ENCODE data around the gene ARRB2.
"Not testable (repeated sequence)": the region's sequence is repeated elsewhere in the genome, so short reads cannot be mapped to it uniquely, and the experiment has no call there.

ARRB2 gene

DNA sequence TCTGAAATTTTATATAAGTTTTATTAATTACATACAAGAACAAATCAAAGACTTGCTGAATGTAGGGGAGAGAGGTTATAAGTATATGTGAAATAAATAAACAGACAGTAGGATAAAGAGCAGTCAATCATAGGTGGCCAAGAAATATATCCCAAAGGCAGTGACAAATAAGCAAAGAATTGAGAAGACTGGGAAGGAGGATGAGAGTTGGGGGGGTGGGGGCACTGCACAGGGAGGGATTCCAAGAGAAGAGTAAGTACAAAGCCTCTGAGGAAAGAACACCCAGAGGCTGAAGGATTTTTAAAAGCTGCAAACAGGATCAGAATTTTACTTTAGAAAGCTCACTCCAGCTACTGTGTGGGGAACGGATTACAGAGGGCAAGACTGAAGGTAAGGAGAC lies 9.3 kb upstream of the ARRB2 start:
- no peak for DNase-seq (ENCODE audit: low read depth in 2 of 2)

DNA sequence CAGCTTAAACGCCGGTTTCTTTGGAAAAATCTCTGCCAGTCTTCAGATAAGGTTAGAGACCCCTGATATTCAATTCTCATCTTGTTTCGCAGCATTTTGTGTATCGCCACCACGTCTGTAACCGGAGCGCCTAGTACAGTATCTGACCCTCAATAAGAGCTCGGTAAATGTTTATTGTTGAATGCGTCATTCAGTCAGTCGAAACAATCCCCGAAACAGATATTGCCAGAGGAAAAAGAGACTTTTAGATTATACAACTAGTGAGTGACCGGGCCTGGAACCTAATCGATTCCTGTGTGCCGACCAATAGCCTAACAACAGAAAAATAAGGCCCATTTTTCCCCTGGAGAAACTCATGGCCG lies 7.1 kb upstream of the ARRB2 start:
- no peak for DNase-seq (ENCODE audit: low read depth in 2 of 2)

DNA sequence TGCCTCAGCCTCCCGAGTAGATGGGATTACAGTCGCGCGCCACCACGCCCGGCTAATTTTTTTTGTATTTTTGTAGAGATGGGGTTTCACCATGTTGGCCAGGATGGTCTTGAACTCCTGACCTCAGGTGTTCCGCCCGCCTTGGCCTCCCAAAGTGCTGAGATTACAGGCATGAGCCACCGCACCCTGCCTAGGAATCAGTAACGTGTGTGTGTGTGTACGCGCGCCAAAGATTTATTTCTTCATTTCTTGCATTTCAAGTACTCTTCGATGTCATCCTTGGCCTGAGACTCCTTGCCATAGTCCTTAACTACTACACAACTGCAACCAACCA lies 5.9 kb upstream of the ARRB2 start:
- DNase-seq (ENCODE audit: low read depth in 2 of 2) = not testable (repeated sequence)

DNA sequence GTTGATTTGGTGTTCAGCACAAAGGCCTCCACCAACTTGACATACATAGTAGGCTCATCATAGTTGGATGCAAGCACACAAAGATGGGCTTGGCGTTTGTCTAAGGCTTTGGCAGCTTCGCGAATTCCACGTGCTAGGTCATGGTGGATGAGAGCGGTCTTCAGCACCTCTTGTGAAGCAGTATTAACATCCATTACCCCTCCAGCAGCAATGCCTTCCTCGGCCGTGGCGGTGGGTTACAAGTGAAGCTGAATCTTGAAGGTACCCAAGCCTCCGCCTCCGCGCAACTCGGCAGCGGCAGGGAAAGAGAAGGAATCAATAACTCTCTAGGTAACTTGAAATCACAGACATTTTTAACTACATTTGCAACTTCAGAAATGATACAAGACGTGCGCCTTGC lies 5.4 kb upstream of the ARRB2 start:
- DNase-seq (ENCODE audit: low read depth in 2 of 2) = no peak

DNA sequence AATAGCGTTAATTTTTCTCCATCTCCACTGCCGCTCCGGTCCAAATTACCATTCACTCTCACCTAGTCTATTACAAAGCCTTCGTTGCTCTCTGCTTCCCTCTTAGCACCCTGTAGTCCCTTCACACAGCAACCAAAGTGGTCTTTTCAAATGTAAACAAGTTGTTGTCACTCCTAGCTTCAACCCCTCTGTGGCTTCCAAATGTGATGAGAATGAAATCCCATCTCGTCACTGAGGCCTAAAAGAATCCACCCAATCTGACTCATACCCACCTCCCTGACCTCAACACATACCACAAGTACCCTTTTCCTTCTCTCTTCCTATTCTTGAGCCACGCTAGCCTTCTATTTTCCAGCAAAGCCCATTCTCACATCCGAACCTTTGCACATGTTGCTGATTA lies 4.3 kb upstream of the ARRB2 start:
- no peak for DNase-seq (ENCODE audit: low read depth in 2 of 2)

DNA sequence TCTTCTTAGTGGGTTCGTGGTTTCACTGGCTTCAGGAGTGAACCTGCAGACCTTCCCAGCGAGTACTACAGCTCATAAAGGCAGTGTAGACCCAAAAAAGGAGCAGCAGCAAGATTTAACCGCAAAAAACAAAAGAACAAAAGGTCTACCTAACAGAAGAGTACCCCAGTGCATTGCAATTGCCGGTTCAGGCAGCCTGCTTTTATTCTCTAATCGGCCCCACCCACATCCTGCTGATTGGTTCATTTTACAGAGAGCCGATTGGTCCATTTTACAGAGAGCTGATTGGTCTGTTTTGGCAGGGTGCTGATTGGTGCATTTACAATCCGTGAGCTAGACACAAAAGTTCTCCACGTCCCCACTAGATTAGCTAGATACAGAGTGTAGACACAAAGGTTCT lies 2.0 kb upstream of the ARRB2 start:
- peak in 1 of 2 donors; percentile 54 for DNase-seq (ENCODE audit: low read depth in 2 of 2)

DNA sequence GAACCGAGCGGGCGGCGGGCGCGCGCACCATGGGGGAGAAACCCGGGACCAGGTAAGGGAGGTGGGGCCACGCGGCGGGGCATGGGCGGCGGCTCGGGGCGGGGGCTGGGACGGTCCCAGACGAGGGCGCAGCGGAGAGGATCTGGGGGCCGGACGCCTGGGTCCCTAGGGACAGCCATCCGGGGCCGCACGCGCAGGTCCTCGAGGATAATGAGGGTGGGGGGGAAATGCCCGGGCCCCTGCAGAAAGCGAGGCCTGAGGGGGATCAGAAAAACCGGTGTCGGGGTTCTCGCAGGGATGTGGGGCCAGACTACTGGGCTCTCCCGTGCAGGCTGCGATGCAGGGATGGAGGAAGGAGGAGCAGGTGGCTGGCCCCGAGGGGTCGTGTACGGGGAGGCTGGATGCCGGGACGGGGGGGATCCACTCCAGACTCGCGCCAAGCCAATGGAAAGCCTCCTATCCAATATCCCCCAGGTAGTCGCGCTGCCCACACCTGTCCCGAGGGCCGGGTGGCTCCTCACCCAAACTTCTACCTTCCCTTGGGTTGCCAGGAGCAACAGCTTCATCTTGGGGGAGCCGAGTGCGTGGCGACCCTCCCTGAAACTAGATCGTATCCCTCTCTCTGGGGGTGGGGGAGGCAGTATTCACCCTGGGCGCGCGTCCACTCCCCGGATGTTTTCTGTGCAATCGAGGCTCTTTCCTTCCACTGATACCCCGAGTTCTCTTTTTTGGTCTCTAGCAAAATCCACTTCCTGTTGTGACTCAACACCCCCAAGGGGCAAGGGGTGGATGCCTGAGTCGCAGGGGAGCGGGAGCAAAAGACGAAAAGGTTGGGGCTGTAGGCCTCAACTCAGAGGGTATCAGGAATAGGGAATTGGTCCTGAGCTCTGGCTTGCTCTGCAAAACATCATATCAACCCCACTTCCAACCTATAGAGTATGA lies 532 bp downstream of the ARRB2 start:
- DNase-seq (ENCODE audit: low read depth in 2 of 2) = peak in 1 of 2 donors; percentile 32

DNA sequence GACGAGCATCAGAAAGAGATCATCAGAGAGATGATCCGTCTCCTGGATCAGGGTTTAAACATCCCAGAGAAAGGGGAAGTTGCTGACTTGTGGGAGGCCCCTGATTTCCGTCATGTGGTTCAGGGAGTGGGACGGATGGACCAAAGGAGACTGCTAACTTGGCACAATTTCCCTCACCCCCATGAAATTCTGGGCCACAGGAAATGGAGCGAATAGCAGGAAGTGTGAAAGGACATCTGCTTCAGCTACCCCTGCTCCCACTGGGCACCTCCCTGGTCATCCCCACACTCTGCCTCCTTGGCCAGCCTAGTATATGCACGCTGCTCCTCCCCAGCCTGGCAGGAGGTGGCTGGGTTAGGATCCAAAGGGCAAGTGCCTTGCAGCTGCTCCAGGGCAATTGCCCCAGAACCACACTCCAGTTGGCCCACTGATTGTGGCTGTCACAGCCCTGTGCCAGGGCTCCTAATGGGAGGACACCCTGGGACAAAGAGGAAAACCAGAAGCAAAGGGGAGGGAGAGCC lies 1.3 kb downstream of the ARRB2 start:
- no peak for DNase-seq (ENCODE audit: low read depth in 2 of 2)

DNA sequence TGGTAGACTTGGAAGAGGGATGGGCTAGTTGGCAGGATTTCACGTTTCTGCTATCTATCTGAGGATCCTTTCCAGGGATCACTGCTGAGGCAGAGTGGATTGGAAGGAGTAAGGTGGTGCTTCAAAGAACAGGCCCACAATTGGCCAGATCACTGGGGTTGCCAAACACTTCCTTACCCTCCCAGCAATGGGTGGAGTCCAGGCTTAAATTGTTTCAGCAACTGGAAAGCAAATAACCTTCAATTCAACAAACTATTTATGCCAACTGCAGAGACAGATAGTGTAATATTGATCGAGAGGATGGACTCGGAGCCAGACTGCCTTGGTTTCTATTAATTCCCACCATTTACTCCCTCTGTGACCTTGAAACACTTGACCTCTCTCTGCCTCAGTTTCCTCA lies 2.1 kb downstream of the ARRB2 start:
- DNase-seq (ENCODE audit: low read depth in 2 of 2) = no peak

DNA sequence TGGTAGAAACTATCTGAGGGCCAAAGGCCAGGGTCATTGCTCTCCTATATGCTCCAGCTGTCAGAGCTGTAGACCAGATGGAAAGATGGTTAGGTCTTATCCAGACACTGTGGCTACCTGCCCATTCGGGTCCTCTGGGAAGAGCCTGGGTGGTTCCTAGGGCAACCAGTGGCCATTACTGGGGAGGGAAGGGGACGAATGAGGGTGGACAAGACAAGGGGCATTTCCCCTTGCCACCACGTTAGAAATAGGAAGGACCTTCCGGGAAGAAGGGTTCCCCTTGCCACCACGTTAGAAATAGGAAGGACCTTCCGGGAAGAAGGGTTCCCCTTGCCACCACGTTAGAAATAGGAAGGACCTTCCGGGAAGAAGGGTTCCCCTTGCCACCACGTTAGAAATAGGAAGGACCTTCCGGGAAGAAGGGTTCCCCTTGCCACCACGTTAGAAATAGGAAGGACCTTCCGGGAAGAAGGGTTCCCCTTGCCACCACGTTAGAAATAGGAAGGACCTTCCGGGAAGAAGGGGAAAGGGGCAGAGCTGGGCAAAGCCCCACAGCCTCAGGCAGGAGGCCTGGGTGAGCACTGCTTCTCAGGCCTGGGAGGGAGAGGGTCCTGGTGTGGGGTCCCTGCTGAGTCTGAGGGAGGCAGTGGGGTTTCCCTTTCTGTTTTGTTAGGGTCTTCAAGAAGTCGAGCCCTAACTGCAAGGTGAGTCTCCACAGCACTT lies 4.1 kb downstream of the ARRB2 start:
- DNase-seq (ENCODE audit: low read depth in 2 of 2) = not testable (repeated sequence)

DNA sequence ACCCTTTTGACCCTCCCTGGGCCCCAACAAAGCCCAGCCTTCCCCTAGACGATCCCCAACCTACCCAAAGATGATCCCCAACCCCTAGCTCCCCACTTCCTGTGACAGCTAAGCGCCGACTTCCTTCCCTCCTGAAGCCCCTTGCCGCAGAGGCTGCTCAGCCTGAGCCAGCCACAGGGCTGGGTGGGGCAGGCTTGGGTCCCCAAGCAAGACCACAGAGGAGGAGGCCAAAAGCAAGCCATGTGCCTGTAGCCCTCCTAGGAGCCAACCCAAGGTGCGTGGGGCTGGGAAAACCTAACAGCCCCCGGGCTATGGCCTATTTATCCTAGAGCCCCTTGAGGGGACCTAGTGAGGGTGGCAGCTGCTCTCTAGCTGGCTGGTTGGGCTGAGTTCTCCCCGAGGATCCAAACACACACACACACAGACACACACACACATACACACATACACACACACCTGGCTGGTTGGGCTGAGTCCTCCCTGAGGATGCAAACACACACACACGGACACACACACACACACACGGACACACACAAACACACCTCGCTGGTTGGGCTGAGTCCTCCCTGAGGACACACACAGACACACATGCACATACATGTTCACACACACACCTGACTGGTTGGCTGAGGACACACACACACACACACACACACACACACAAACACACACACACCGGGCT lies 4.8 kb downstream of the ARRB2 start:
- DNase-seq (ENCODE audit: low read depth in 2 of 2) = peak in 1 of 2 donors; percentile 37

DNA sequence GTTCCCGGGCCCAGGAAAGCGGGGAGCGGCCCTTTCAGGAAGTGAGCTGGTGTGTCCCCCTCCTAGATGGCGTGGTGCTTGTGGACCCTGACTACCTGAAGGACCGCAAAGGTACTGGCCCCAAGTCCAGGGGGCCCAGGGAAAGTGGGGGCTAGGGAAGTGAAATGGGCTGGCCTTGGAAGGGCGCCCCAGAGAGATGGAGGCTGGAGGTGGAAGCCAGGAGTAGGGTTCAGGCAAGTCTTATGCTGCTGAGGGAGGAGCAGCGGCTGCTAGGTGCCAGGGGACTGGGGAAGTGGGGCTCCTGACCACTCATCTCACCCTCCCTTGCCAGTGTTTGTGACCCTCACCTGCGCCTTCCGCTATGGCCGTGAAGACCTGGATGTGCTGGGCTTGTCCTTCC lies 5.6 kb downstream of the ARRB2 start:
- DNase-seq (ENCODE audit: low read depth in 2 of 2) = no peak

DNA sequence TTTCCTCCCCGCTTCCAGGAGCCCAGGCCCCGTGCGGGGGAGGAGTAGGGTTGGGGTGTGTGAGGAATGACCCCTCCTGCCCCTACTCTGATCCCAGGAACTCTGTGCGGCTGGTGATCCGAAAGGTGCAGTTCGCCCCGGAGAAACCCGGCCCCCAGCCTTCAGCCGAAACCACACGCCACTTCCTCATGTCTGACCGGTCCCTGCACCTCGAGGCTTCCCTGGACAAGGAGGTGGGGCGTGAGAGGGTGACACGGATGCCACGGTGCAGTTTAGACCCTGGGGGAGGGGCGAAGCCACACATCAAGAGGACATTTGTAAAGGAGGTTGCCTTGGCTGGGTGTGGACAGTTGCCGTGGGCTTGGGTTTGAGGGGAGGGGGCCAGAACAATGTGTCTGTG lies 7.4 kb downstream of the ARRB2 start:
- DNase-seq (ENCODE audit: low read depth in 2 of 2) = no peak

DNA sequence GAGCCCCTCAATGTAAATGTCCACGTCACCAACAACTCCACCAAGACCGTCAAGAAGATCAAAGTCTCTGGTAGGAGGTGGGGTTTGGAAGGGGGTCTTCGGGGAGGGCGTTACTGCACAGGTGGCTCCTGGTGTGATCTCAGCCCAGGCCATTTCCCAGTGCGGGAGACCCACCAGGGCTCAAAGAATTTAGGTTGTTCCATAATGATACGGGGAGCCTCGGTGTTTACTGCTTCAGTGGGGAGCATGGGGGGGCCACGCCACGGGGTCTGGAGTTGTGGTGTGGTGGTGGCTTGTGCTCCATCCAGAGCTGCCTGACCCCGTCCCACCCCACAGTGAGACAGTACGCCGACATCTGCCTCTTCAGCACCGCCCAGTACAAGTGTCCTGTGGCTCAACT lies 7.8 kb downstream of the ARRB2 start:
- no peak for DNase-seq (ENCODE audit: low read depth in 2 of 2)

DNA sequence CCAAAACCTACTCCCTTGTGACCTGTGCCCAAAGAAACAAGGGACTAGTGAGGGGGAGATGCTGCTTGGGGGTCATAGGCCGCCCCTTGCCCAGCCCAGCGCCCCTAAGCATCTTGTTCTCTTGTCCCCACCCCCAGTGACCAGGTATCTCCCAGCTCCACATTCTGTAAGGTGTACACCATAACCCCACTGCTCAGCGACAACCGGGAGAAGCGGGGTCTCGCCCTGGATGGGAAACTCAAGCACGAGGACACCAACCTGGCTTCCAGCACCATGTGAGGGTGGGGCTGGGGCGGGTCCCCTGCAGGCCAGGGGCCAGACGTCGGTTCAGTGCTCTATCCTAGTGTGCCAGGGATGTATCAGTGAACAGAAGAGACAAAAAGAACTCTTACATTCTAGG lies 8.7 kb downstream of the ARRB2 start:
- no peak for DNase-seq (ENCODE audit: low read depth in 2 of 2)

DNA sequence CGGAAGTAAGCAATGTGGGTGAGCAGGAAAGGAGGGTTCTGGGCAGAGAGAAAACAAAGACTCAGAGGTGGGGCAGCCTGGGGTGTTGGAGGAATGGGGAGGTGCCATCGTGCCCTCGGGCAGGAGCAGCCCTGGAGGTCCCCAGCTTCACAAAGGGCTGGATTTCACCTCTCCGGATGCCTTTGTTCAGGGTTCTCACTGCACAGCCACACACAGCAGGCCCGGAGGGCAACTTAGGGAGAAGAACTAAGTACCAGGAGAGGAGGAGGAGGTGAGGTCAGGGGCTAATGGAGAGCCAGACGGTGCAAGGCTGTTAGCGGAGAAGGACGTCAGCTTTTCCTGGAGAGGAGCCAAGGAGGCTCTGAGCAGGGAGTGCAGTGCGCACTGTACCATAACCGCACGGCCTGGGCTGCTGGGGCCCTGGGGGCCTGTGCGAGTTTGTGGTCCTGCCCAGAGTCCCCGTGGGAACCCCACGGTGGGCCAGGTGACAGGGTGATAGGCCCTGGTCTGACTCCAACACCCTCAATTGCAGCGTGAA lies 9.3 kb downstream of the ARRB2 start:
- no peak for DNase-seq (ENCODE audit: low read depth in 2 of 2)

DNA sequence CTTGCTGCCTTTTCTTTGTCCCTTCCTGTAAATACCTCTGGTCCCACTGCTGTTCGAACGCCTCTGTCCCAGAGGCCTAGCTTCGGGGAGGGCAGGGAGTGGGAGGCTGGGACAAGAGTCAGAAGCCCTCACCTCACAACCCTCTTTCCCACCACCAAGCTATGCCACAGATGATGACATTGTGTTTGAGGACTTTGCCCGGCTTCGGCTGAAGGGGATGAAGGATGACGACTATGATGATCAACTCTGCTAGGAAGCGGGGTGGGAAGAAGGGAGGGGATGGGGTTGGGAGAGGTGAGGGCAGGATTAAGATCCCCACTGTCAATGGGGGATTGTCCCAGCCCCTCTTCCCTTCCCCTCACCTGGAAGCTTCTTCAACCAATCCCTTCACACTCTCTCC lies 10.4 kb downstream of the ARRB2 start:
- no peak for DNase-seq (ENCODE audit: low read depth in 2 of 2)

DNA sequence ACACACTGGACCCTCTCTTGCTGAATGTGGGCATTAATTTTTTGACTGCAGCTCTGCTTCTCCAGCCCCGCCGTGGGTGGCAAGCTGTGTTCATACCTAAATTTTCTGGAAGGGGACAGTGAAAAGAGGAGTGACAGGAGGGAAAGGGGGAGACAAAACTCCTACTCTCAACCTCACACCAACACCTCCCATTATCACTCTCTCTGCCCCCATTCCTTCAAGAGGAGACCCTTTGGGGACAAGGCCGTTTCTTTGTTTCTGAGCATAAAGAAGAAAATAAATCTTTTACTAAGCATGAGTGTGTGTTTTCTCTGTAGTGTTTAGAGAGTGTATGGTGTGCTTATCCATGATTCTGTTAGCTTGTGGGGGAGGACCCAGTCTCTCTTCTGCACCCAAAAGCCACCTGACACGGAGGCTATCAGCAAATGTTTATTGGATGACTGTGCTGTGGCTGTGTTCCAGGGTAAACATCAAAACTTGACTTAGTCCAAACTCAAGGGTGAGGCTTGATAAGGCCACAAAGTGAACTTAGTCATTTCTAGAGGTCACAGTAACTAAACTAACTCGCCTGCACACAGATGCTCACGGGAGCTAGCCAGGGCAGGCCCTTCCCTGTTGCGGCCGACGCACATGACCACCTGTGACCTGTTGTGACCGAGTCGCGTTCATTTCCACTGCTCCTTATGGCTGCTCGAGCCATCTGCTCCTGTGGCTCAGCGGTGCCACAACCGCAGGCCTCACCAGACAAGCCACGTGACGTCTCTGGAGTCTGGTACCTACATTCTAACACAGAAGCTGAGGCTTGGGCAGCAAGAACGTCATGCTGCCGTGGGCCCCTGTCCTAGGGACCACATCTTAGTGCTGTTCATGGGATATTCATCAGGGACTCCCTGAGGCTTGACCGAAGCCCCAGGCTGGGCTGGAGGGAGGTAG lies 11.0 kb downstream of the ARRB2 start:
- DNase-seq (ENCODE audit: low read depth in 2 of 2) = no peak

DNA sequence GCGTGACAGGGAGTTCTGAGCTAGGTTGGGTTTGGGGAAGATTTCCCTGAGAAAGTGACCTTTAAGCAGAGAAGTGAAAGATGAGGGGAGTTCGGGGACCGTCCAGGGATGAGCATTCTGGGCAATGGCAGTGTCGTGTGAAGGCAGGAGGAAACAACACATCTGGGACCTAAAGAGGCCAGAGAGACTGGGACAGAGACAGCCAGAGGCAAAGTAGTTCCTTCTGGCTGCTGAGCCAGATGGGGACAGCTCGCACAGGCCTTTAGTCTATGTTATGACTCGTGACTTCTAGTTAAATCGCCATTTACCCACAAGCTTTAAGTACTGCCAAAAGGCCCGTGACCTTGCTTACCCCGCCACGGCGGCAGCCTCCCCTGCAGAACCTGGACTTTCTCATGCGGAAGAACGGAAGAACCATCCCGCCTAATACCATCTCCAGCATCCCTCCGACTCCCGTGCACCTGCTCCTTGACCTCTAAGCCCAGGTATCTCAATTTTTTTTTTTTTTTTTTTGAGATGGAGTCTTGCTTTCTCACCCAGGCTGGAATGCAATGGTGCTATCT lies 12.3 kb downstream of the ARRB2 start:
- no peak for DNase-seq (ENCODE audit: low read depth in 2 of 2)

DNA sequence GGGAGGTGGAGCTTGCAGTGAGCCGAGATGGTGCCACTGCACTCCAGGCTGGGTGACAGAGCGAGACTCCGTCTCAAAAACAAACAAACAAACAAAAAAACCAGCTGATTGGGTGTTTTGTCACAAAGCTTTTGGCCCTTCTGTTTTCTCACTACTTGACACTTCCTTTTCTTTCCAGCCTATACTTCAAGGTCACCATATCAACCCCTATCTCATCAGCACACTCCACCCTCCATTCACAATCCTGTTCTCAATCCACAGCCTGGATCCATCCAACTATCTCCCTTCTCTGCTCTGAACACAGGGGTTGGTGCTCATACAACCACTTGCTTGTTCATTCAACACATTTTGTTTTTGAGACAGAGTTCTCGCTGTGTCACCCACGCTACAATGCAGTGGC lies 14.2 kb downstream of the ARRB2 start:
- no peak for DNase-seq (ENCODE audit: low read depth in 2 of 2)
